Brain microvascular endothelial cell (primary cell): ENCODE measurements around the gene HHAT.

ENCODE experiments used
- DNase-seq: peaks from one replicate; pipeline ENCODE4 v3.0.0-alpha.2; 2020
- H3K27ac ChIP-seq: fragments of 250-450 bp; sonication (Bioruptor Pico); 2 replicates; pipeline ENCODE4 v1.5.1; 2020; ENCODE audit warnings: mild to moderate bottlenecking, moderate library complexity
- H3K27me3 ChIP-seq: fragments of 250-450 bp; sonication (Bioruptor Pico); replicated peaks from 2 replicates; pipeline ENCODE4 v1.5.1; 2020; ENCODE audit warnings: mild to moderate bottlenecking
- H3K36me3 ChIP-seq: fragments of 250-450 bp; sonication (Bioruptor Pico); replicated peaks from 2 replicates; pipeline ENCODE4 v1.5.1; 2020; ENCODE audit warnings: mild to moderate bottlenecking
- H3K4me3 ChIP-seq: 2 replicates; pipeline ENCODE4 v1.5.1; 2011; ENCODE audit warnings: low read depth, mild to moderate bottlenecking, control low read depth, low read length, moderate library complexity
- in situ Hi-C: cut with HindIII; loops from 2 replicates; pipeline ENCODE4 v1.10.0; 2017; ENCODE audit warnings: low sequenced_read_pairs, low pct_ligation_motif_present
- TF ChIP-seq, protein P1 (sequence below): IDR thresholded peaks from 2 replicates; pipeline ENCODE4 v1.5.1; 2011; ENCODE audit warnings: low read depth, mild to moderate bottlenecking, moderate library complexity, low read length, control low read depth, inconsistent platforms; ENCODE audit errors: missing control alignments

HHAT gene

DNA sequence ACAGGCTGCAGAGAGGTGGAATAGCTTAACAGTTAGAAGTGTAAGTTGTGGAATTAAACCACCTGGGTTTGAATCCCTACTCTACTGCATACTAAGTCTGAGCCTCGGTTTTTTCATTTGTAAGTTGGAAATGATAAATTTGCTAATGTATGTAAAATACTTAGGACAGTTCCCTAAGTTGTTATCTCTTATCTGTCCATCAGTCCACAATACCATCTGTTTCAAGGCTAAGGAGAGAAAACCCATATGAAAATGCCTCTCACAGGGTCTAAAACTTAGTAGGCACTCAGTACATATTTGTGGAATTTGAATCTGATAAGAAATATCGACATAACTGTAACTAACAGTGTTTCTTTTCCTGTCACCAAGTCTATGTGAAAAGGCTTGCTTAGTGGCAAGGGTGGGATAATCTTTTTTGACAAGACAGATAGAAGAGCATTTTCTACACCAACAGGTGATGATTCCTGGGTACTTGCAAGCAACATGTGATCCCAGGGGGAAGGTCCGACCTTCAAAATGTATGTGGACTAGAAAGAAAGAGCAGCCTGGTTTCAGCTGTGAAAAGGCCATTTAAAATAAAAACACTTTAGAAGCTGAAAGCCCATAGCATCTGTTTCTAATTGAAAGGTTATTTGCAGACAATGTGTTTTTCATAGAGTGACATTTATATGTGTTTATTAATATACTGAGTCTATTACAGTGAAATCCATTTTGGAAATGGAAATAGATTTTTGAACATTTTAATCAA is 202.9 kb downstream of the HHAT start:
- H3K4me3 ChIP-seq = no peak overlapping the region
- DNase-seq = no peak
- in situ Hi-C loops = no loop called here
- TF ChIP-seq, protein P1, sequence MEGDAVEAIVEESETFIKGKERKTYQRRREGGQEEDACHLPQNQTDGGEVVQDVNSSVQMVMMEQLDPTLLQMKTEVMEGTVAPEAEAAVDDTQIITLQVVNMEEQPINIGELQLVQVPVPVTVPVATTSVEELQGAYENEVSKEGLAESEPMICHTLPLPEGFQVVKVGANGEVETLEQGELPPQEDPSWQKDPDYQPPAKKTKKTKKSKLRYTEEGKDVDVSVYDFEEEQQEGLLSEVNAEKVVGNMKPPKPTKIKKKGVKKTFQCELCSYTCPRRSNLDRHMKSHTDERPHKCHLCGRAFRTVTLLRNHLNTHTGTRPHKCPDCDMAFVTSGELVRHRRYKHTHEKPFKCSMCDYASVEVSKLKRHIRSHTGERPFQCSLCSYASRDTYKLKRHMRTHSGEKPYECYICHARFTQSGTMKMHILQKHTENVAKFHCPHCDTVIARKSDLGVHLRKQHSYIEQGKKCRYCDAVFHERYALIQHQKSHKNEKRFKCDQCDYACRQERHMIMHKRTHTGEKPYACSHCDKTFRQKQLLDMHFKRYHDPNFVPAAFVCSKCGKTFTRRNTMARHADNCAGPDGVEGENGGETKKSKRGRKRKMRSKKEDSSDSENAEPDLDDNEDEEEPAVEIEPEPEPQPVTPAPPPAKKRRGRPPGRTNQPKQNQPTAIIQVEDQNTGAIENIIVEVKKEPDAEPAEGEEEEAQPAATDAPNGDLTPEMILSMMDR = no peak
- H3K36me3 ChIP-seq = no peaks in the 10 kb centered on the region
- no peaks in the 10 kb centered on the region for H3K27me3 ChIP-seq
- H3K27ac ChIP-seq = no peak overlapping the region

DNA sequence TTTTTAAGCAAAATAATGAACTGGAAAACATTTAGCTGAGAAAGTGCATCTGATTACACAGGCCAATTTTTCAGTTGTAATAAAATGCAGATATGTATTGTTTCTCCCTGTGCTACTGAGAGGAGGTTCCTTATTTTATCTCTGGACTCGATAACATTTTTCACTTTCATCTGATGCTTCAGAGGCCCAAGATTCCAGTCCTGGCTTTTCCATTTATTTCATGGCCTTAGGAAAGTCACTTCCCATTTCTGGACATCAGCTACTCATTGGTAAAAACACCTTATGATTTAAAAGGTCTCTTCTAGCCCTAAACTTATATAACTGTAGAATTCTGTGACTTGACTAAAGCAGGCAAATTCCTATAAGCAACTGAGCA is 203.5 kb downstream of the HHAT start:
- no peak overlapping the region for H3K27ac ChIP-seq
- TF ChIP-seq, protein P1 = no peak
- no peak for DNase-seq
- no peaks in the 10 kb centered on the region for H3K36me3 ChIP-seq
- H3K27me3 ChIP-seq = no peaks in the 10 kb centered on the region
- in situ Hi-C loops = no loop called here
- H3K4me3 ChIP-seq = no peak overlapping the region

DNA sequence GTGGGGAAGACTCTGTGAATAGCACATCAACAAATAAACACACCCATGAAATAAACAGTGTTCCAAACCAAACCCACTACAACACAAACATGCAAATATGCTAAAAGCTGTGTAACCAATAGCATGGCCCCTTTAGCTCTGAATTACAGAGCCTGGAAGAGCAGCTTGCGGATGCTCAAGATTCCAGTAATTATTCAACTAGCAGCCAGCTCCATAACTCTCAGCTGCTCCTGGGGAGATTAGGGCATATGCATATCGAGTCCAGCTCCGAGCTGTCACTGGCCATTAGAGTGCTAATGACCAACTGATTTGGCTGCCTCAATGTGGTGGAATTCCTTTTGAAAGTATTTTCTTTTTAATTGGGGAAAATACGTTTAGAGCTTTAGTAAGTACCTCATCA is 207.1 kb downstream of the HHAT start:
- Histone ChIP-seq H3K4me3 (no peak overlapping the region), H3K27me3 (no peaks in the 10 kb centered on the region), H3K36me3 (no peaks in the 10 kb centered on the region), H3K27ac (no peak overlapping the region)
- TF ChIP-seq, protein P1 = no peak
- in situ Hi-C loops = no loop called here
- no peak for DNase-seq

DNA sequence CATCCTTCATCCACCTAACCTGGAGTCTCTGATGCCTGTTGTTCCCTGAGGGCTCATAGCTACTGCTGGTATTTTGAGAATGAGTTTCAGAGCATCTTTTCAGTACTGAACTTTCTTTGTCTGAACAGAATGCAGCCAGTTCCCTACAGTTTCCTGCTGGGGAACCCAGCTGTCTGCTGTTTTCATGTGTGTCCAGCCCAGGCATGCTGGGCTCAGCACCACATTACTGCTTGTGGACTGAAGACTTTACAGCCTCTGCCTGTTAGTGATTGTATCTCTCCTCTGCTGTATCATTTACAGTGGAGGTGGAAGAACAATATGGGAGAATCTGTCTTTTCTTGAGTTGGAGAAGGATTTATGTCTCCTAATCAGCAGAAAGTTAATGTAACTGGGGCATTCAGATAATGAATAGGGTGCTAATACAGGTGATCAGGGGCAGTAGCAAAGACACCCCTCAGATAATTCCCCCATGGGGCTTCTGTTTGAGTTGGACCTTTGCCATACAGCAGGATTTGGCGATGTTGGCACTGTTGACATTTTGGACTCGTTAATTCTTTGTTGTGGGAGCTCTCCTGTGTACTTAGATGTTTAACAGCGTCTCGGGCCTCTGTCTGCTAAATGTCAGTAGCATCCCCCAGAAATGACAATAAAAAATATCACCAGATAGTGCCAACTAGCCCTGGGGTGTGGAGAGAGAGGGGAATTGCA is 207.7 kb downstream of the HHAT start:
- in situ Hi-C loops = no loop called here
- H3K36me3 ChIP-seq = no peaks in the 10 kb centered on the region
- no peaks in the 10 kb centered on the region for H3K27me3 ChIP-seq
- no peak for DNase-seq
- H3K27ac ChIP-seq = no peak overlapping the region
- H3K4me3 ChIP-seq = no peak overlapping the region
- TF ChIP-seq, protein P1 = no peak

DNA sequence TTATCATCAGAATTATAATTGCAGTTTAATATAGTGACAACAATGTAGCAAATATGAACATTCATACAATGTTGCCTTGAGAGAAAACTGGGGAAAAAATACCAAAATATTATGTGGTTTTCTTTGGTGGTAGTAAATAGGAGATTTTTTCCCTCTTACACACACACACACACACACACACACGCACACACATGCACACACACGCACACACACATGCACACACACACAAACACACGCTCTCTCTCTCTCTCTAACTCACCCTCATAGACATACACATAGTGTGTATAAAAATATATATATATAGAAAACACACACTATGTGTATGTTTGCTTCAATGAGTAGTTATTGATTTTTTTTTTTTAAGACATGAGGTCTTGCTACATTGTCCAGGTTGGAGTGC is 211.6 kb downstream of the HHAT start:
- Histone ChIP-seq H3K36me3 (no peaks in the 10 kb centered on the region), H3K27ac (no peak overlapping the region), H3K27me3 (no peaks in the 10 kb centered on the region), H3K4me3 (no peak overlapping the region)
- DNase-seq = no peak
- TF ChIP-seq, protein P1 = no peak
- in situ Hi-C loops = no loop called here
